ENCODE results near the gene GLOD5.

Gene GLOD5

GRCh38 chrX:48728653-48729052 is 32.9 kb upstream of the GLOD5 start:
- Histone ChIP-seq H3K4me3 (ENCODE audit: insufficient read depth, low read depth, low read length) (no peak overlapping the region), H3K9me3 (ENCODE audit: control insufficient read depth, low read length) (no peaks in the 10 kb centered on the region), H3K27ac (ENCODE audit: insufficient read depth, low read depth, low read length, poor library complexity, severe bottlenecking) (no peak overlapping the region), H3K4me1 (ENCODE audit: control insufficient read depth, insufficient read depth, low read length) (no peaks in the 10 kb centered on the region), H3K36me3 (ENCODE audit: control insufficient read depth, insufficient read depth, low read length) (no peaks in the 10 kb centered on the region), H3K27me3 (ENCODE audit: control insufficient read depth, insufficient read depth, low read length, poor library complexity, severe bottlenecking) (no peaks in the 10 kb centered on the region)

- Histone ChIP-seq H3K36me3 (ENCODE audit: control insufficient read depth, insufficient read depth, low read length) (no peaks in the 10 kb centered on the region), H3K4me3 (ENCODE audit: insufficient read depth, low read depth, low read length) (peak overlapping the region; percentile 71), H3K4me1 (ENCODE audit: control insufficient read depth, insufficient read depth, low read length) (peaks cover 5% of the 10 kb centered on the region), H3K9me3 (ENCODE audit: control insufficient read depth, low read length) (no peaks in the 10 kb centered on the region), H3K27me3 (ENCODE audit: control insufficient read depth, insufficient read depth, low read length, poor library complexity, severe bottlenecking) (no peaks in the 10 kb centered on the region), H3K27ac (ENCODE audit: insufficient read depth, low read depth, low read length, poor library complexity, severe bottlenecking) (no peak overlapping the region)
- 95 to 96% methylated on average over 1 of the region's 1 CpG for WGBS, 2 experiments
These were observed 25.2 kb upstream of the GLOD5 start for GRCh38 chrX:48736303-48736702.

GRCh38 chrX:48736878-48737212 is 24.7 kb upstream of the GLOD5 start:
- Histone ChIP-seq H3K4me1 (ENCODE audit: control insufficient read depth, insufficient read depth, low read length) (peaks cover 5% of the 10 kb centered on the region), H3K4me3 (ENCODE audit: insufficient read depth, low read depth, low read length) (peak overlapping the region; percentile 71), H3K36me3 (ENCODE audit: control insufficient read depth, insufficient read depth, low read length) (no peaks in the 10 kb centered on the region), H3K27me3 (ENCODE audit: control insufficient read depth, insufficient read depth, low read length, poor library complexity, severe bottlenecking) (no peaks in the 10 kb centered on the region), H3K27ac (ENCODE audit: insufficient read depth, low read depth, low read length, poor library complexity, severe bottlenecking) (no peak overlapping the region), H3K9me3 (ENCODE audit: control insufficient read depth, low read length) (no peaks in the 10 kb centered on the region)
- WGBS, 2 experiments, result 13 to 14% methylated on average over 10 of the region's 10 CpGs

GRCh38 chrX:48737213-48737938 is 24.2 kb upstream of the GLOD5 start:
- 1% methylated on average over 48 of the region's 48 CpGs for WGBS, 2 experiments
- Histone ChIP-seq H3K27me3 (ENCODE audit: control insufficient read depth, insufficient read depth, low read length, poor library complexity, severe bottlenecking) (no peaks in the 10 kb centered on the region), H3K4me1 (ENCODE audit: control insufficient read depth, insufficient read depth, low read length) (peaks cover 5% of the 10 kb centered on the region), H3K9me3 (ENCODE audit: control insufficient read depth, low read length) (no peaks in the 10 kb centered on the region), H3K36me3 (ENCODE audit: control insufficient read depth, insufficient read depth, low read length) (no peaks in the 10 kb centered on the region), H3K27ac (ENCODE audit: insufficient read depth, low read depth, low read length, poor library complexity, severe bottlenecking) (peak overlapping the region; percentile 90), H3K4me3 (ENCODE audit: insufficient read depth, low read depth, low read length) (peak overlapping the region; percentile 71)

GRCh38 chrX:48737940-48738339 is 23.6 kb upstream of the GLOD5 start:
- H3K27me3 ChIP-seq (ENCODE audit: control insufficient read depth, insufficient read depth, low read length, poor library complexity, severe bottlenecking), result no peaks in the 10 kb centered on the region
- H3K4me1 ChIP-seq (ENCODE audit: control insufficient read depth, insufficient read depth, low read length), result peaks cover 5% of the 10 kb centered on the region
- no peaks in the 10 kb centered on the region for H3K9me3 ChIP-seq (ENCODE audit: control insufficient read depth, low read length)
- no peaks in the 10 kb centered on the region for H3K36me3 ChIP-seq (ENCODE audit: control insufficient read depth, insufficient read depth, low read length)
- H3K4me3 ChIP-seq (ENCODE audit: insufficient read depth, low read depth, low read length), result peak overlapping the region; percentile 71
- 66 to 74% methylated on average over 6 to 7 of the region's 7 CpGs for WGBS, 2 experiments
- peak overlapping the region; percentile 36 for H3K27ac ChIP-seq (ENCODE audit: insufficient read depth, low read depth, low read length, poor library complexity, severe bottlenecking)

GRCh38 chrX:48741834-48742233 is 19.7 kb upstream of the GLOD5 start:
- H3K4me3 ChIP-seq (ENCODE audit: insufficient read depth, low read depth, low read length), result no peak overlapping the region
- H3K27me3 ChIP-seq (ENCODE audit: control insufficient read depth, insufficient read depth, low read length, poor library complexity, severe bottlenecking), result no peaks in the 10 kb centered on the region
- H3K27ac ChIP-seq (ENCODE audit: insufficient read depth, low read depth, low read length, poor library complexity, severe bottlenecking), result no peak overlapping the region
- 95% methylated on average over 8 of the region's 8 CpGs for WGBS, 2 experiments
- H3K4me1 ChIP-seq (ENCODE audit: control insufficient read depth, insufficient read depth, low read length), result peaks cover 5% of the 10 kb centered on the region
- no peaks in the 10 kb centered on the region for H3K36me3 ChIP-seq (ENCODE audit: control insufficient read depth, insufficient read depth, low read length)
- no peaks in the 10 kb centered on the region for H3K9me3 ChIP-seq (ENCODE audit: control insufficient read depth, low read length)

GRCh38 chrX:48745222-48745621 is 16.3 kb upstream of the GLOD5 start:
- Histone ChIP-seq H3K27me3 (ENCODE audit: control insufficient read depth, insufficient read depth, low read length, poor library complexity, severe bottlenecking) (no peaks in the 10 kb centered on the region), H3K4me3 (ENCODE audit: insufficient read depth, low read depth, low read length) (no peak overlapping the region), H3K4me1 (ENCODE audit: control insufficient read depth, insufficient read depth, low read length) (no peaks in the 10 kb centered on the region), H3K9me3 (ENCODE audit: control insufficient read depth, low read length) (no peaks in the 10 kb centered on the region), H3K36me3 (ENCODE audit: control insufficient read depth, insufficient read depth, low read length) (no peaks in the 10 kb centered on the region), H3K27ac (ENCODE audit: insufficient read depth, low read depth, low read length, poor library complexity, severe bottlenecking) (no peak overlapping the region)
- 94 to 100% methylated on average over 1 to 4 of the region's 4 CpGs for WGBS, 2 experiments

- Histone ChIP-seq H3K9me3 (ENCODE audit: control insufficient read depth, low read length) (no peaks in the 10 kb centered on the region), H3K36me3 (ENCODE audit: control insufficient read depth, insufficient read depth, low read length) (no peaks in the 10 kb centered on the region), H3K4me3 (ENCODE audit: insufficient read depth, low read depth, low read length) (no peak overlapping the region), H3K4me1 (ENCODE audit: control insufficient read depth, insufficient read depth, low read length) (no peaks in the 10 kb centered on the region), H3K27me3 (ENCODE audit: control insufficient read depth, insufficient read depth, low read length, poor library complexity, severe bottlenecking) (no peaks in the 10 kb centered on the region), H3K27ac (ENCODE audit: insufficient read depth, low read depth, low read length, poor library complexity, severe bottlenecking) (no peak overlapping the region)
- 81 to 86% methylated on average over 8 of the region's 8 CpGs for WGBS, 2 experiments
These were observed 14.0 kb upstream of the GLOD5 start for GRCh38 chrX:48747415-48748016.

- WGBS, 2 experiments, result 88 to 97% methylated on average over 4 of the region's 5 CpGs
- Histone ChIP-seq H3K36me3 (ENCODE audit: control insufficient read depth, insufficient read depth, low read length) (no peaks in the 10 kb centered on the region), H3K27me3 (ENCODE audit: control insufficient read depth, insufficient read depth, low read length, poor library complexity, severe bottlenecking) (no peaks in the 10 kb centered on the region), H3K4me3 (ENCODE audit: insufficient read depth, low read depth, low read length) (no peak overlapping the region), H3K9me3 (ENCODE audit: control insufficient read depth, low read length) (no peaks in the 10 kb centered on the region), H3K27ac (ENCODE audit: insufficient read depth, low read depth, low read length, poor library complexity, severe bottlenecking) (no peak overlapping the region), H3K4me1 (ENCODE audit: control insufficient read depth, insufficient read depth, low read length) (no peaks in the 10 kb centered on the region)
These were observed 12.4 kb upstream of the GLOD5 start for GRCh38 chrX:48749182-48749581.

- Histone ChIP-seq H3K4me1 (ENCODE audit: control insufficient read depth, insufficient read depth, low read length) (no peaks in the 10 kb centered on the region), H3K27me3 (ENCODE audit: control insufficient read depth, insufficient read depth, low read length, poor library complexity, severe bottlenecking) (no peaks in the 10 kb centered on the region), H3K27ac (ENCODE audit: insufficient read depth, low read depth, low read length, poor library complexity, severe bottlenecking) (no peak overlapping the region), H3K4me3 (ENCODE audit: insufficient read depth, low read depth, low read length) (no peak overlapping the region), H3K36me3 (ENCODE audit: control insufficient read depth, insufficient read depth, low read length) (no peaks in the 10 kb centered on the region), H3K9me3 (ENCODE audit: control insufficient read depth, low read length) (no peaks in the 10 kb centered on the region)
- WGBS, 2 experiments, result 81 to 94% methylated on average over 3 of the region's 3 CpGs
These were observed 10.2 kb upstream of the GLOD5 start for GRCh38 chrX:48751343-48751742.

Measured in ectodermal cell (in vitro differentiated cells).